ENCODE results near the gene BTBD2.

GRCh38 chr19:2022289-2022688 lies 6.8 kb upstream of the BTBD2 start:
- TF ChIP-seq POLR2AphosphoS5 (IDR thresholded peaks at IDR 0.05; ENCODE audit: low read depth, low read length): no peak
- no peak for TF ChIP-seq POLR2A (IDR thresholded peaks at IDR 0.05; ENCODE audit: low read depth, low read length)
- TF ChIP-seq TAF1 (IDR thresholded peaks at IDR 0.05; ENCODE audit: borderline replicate concordance, low read depth, low read length): no peak
